OCI-LY7 (cell line): Measurements from ENCODE around the gene KCNA1. TPM values are rescaled to one million over a fixed set of nuclear protein-coding genes. Genes with fewer than 3 reads are reported as not detected.

ENCODE experiments used
- BruUV-seq: library from RNA; stranded (reverse); fragments of 400-500 nt; replicated peaks from 2 replicates; lab custom pipeline; 2021; lab: Mats Ljungman, UMichigan
- CTCF ChIA-PET: fragments of 300-600 bp; sonication (Branson Sonifier 250); formaldehyde crosslinking; loops from one replicate; lab custom pipeline; 2022; ENCODE audit warnings: antibody characterized with exemption; ENCODE audit not compliant: unreplicated experiment; lab: Charles Lee
- POLR2A ChIA-PET: fragments of 300-600 bp; sonication (Branson Sonifier 250); formaldehyde crosslinking; loops from one replicate; lab custom pipeline; 2022; ENCODE audit warnings: antibody characterized with exemption; lab: Charles Lee
- DNase-seq: peaks from one replicate; pipeline ENCODE4 v3.0.0-alpha.2; 2015; ENCODE audit warnings: low spot score
- H2AFZ ChIP-seq: fragments of 200-600 bp; sonication (generic), shearing (Covaris generic); 2 replicates; pipeline ENCODE4 v1.6.1; 2014; ENCODE audit warnings: mild to moderate bottlenecking, antibody characterized with exemption, low read length, moderate library complexity
- H3K27ac ChIP-seq: fragments of 200-600 bp; sonication (generic); 2 replicates; pipeline ENCODE4 v1.5.1; 2014; ENCODE audit warnings: mixed run types, low read depth, mild to moderate bottlenecking, moderate library complexity, low read length, inconsistent platforms; ENCODE audit not compliant: poor library complexity, severe bottlenecking
- H3K36me3 ChIP-seq: fragments of 200-600 bp; sonication (generic); 2 replicates; pipeline ENCODE4 v1.6.1; 2014; ENCODE audit warnings: mild to moderate bottlenecking, antibody characterized with exemption, low read length, moderate library complexity, mixed read lengths; ENCODE audit not compliant: insufficient read depth
- H3K4me1 ChIP-seq: fragments of 200-600 bp; sonication (generic); 2 replicates; pipeline ENCODE4 v1.5.1; 2014; ENCODE audit warnings: mild to moderate bottlenecking, low read length; ENCODE audit not compliant: insufficient read depth, poor library complexity, severe bottlenecking
- H3K4me2 ChIP-seq: fragments of 200-600 bp; sonication (generic); 2 replicates; pipeline ENCODE4 v1.6.1; 2014; ENCODE audit warnings: mild to moderate bottlenecking, low read length
- H3K4me3 ChIP-seq: fragments of 200-600 bp; sonication (generic); 2 replicates; pipeline ENCODE4 v1.5.1; 2014; ENCODE audit warnings: mild to moderate bottlenecking, low read depth, low read length; ENCODE audit not compliant: poor library complexity, severe bottlenecking
- H3K79me2 ChIP-seq: fragments of 200-600 bp; sonication (generic); 2 replicates; pipeline ENCODE4 v1.6.1; 2016; ENCODE audit warnings: low read depth, mild to moderate bottlenecking, low read length, moderate library complexity, mixed read lengths; ENCODE audit not compliant: insufficient read depth
- H3K9me2 ChIP-seq: fragments of 200-600 bp; sonication (generic); 2 replicates; pipeline ENCODE4 v1.6.1; 2016; ENCODE audit warnings: mild to moderate bottlenecking, low read length, mixed read lengths; ENCODE audit not compliant: insufficient read depth
- H3K9me3 ChIP-seq: fragments of 200-600 bp; sonication (generic); 2 replicates; pipeline ENCODE4 v1.6.1; 2014; ENCODE audit warnings: mild to moderate bottlenecking, mixed run types, low read length, mixed read lengths
- H4K20me1 ChIP-seq: fragments of 200-600 bp; sonication (generic); 2 replicates; pipeline ENCODE4 v1.6.1; 2014; ENCODE audit warnings: mild to moderate bottlenecking, antibody characterized with exemption, low read length, moderate library complexity, mixed read lengths; ENCODE audit not compliant: insufficient read depth
- EZH2phosphoT487 ChIP-seq: fragments of 200-600 bp; sonication (generic); IDR thresholded peaks from 2 replicates; pipeline ENCODE4 v1.6.1; 2018; ENCODE audit warnings: low read depth, borderline replicate concordance, mild to moderate bottlenecking, mixed run types, antibody characterized with exemption, low read length, moderate library complexity, mixed read lengths
- intact Hi-C: fragments of 100-400 bp; cut with micrococcal nuclease; formaldehyde crosslinking; loops from one replicate; pipeline ENCODE4 v1.10.0; 2022; ENCODE audit not compliant: unreplicated experiment
- total RNA-seq, 2 experiments: library from RNA; depleted of rRNA in 1 of 2; stranded (reverse); fragments of >200 nt in 1 of 2; shearing (Covaris generic) in 1 of 2; gene quantifications; 2 replicates each; pipeline ENCODE4 v1.2.3, GENCODE V29; 2014 to 2022
- TF ChIP-seq, protein P1 (sequence below): fragments of 200-600 bp; sonication (generic); conservative IDR thresholded peaks from 2 replicates; pipeline ENCODE4 v1.5.1; 2014; ENCODE audit warnings: mild to moderate bottlenecking, antibody characterized with exemption, low read length, moderate library complexity, mixed read lengths

Gene KCNA1
- total RNA-seq, 2 experiments from 2014 or later: not detected

DNA sequence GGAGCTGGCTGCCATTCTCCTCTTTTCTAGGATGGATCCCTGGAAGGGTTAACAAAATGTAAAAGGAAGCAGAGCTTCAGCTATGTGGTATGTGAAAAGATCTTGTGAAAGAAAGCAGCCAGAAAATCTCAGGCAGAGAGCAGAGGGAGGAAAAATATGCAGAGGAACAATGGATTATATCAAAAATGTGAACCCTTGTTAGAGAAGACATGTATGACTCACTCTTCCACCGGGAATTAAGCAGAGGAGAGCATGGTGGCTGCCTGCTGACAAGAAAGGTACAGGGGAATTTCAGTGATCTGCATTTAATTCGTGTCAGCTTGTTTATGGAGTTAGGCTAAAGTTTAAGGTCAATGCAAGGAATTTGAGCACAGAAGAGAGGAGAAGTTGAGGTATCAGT is 46.3 kb downstream of the KCNA1 start:
- H3K79me2 ChIP-seq: no peaks in the 10 kb centered on the region
- H3K4me1 ChIP-seq: no peaks in the 10 kb centered on the region
- ChIA-PET CTCF (no interaction called here), POLR2A (no interaction called here)
- intact Hi-C loops: no loop called here
- H4K20me1 ChIP-seq: no peaks in the 10 kb centered on the region
- H3K27ac ChIP-seq: no peak overlapping the region
- H2AFZ ChIP-seq: no peak overlapping the region
- H3K4me2 ChIP-seq: no peak overlapping the region
- H3K4me3 ChIP-seq: no peak overlapping the region
- no peak for DNase-seq
- BruUV-seq: no TSS peak
- H3K9me3 ChIP-seq: no peaks in the 10 kb centered on the region
- H3K36me3 ChIP-seq: no peaks in the 10 kb centered on the region
- no peaks in the 10 kb centered on the region for H3K9me2 ChIP-seq
- no peak for TF ChIP-seq EZH2phosphoT487
- TF ChIP-seq, protein P1, sequence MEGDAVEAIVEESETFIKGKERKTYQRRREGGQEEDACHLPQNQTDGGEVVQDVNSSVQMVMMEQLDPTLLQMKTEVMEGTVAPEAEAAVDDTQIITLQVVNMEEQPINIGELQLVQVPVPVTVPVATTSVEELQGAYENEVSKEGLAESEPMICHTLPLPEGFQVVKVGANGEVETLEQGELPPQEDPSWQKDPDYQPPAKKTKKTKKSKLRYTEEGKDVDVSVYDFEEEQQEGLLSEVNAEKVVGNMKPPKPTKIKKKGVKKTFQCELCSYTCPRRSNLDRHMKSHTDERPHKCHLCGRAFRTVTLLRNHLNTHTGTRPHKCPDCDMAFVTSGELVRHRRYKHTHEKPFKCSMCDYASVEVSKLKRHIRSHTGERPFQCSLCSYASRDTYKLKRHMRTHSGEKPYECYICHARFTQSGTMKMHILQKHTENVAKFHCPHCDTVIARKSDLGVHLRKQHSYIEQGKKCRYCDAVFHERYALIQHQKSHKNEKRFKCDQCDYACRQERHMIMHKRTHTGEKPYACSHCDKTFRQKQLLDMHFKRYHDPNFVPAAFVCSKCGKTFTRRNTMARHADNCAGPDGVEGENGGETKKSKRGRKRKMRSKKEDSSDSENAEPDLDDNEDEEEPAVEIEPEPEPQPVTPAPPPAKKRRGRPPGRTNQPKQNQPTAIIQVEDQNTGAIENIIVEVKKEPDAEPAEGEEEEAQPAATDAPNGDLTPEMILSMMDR: no peak

DNA sequence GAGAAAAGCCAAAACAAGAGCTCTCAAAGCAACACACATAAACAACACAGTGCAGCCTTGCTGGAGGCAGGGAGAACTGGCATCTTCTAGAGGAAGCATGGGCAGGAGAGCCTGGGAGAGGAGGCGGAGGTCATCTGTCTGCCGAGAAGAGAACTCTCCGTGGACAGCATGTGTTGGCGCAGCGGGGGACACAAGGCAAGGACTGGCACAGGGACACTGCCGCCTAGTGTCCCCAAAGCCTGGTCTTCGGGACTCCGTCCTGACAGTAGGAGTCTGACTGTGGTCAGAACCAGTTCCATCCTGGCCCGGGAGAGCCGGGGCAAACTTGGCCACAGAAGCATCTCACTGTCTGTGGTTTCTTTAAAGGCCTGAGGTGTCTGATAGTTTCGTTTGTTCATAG is 47.3 kb downstream of the KCNA1 start:
- no peaks in the 10 kb centered on the region for H3K4me1 ChIP-seq
- H3K4me2 ChIP-seq: no peak overlapping the region
- H4K20me1 ChIP-seq: no peaks in the 10 kb centered on the region
- no peaks in the 10 kb centered on the region for H3K79me2 ChIP-seq
- H3K9me2 ChIP-seq: no peaks in the 10 kb centered on the region
- ChIA-PET CTCF (no interaction called here), POLR2A (interaction anchor here (0.7 kb wide), 1 partner anchor 17 kb away, joined by 3 read pairs; no protein-coding TSS in a partner anchor)
- intact Hi-C loops: no loop called here
- DNase-seq: no peak
- no peak overlapping the region for H3K27ac ChIP-seq
- TF ChIP-seq, protein P1: no peak
- TF ChIP-seq EZH2phosphoT487: no peak
- no peaks in the 10 kb centered on the region for H3K36me3 ChIP-seq
- H3K4me3 ChIP-seq: no peak overlapping the region
- no peaks in the 10 kb centered on the region for H3K9me3 ChIP-seq
- no TSS peak for BruUV-seq
- H2AFZ ChIP-seq: no peak overlapping the region

- intact Hi-C loops: no loop called here
- no peak overlapping the region for H3K27ac ChIP-seq
- H4K20me1 ChIP-seq: no peaks in the 10 kb centered on the region
- no peaks in the 10 kb centered on the region for H3K9me2 ChIP-seq
- H3K9me3 ChIP-seq: no peaks in the 10 kb centered on the region
- ChIA-PET POLR2A (interaction anchor here (0.7 to 1.2 kb wide), 2 partner anchors 9 to 18 kb away, joined by 3 read pairs; no protein-coding TSS in a partner anchor), CTCF (no interaction called here)
- no peak overlapping the region for H3K4me2 ChIP-seq
- H3K4me3 ChIP-seq: no peak overlapping the region
- BruUV-seq: no TSS peak
- no peak overlapping the region for H2AFZ ChIP-seq
- H3K36me3 ChIP-seq: no peaks in the 10 kb centered on the region
- H3K4me1 ChIP-seq: no peaks in the 10 kb centered on the region
- H3K79me2 ChIP-seq: no peaks in the 10 kb centered on the region
- TF ChIP-seq EZH2phosphoT487: no peak
- TF ChIP-seq, protein P1: no peak
- no peak for DNase-seq
Observed at GRCh38 chr12:4957761-4958160, 48.1 kb downstream of the KCNA1 start.
